ENCODE measurements around the gene PPARG.
"Not testable (repeated sequence)": the region's sequence is repeated elsewhere in the genome, so short reads cannot be mapped to it uniquely, and the experiment has no call there.

The PPARG gene

DNA sequence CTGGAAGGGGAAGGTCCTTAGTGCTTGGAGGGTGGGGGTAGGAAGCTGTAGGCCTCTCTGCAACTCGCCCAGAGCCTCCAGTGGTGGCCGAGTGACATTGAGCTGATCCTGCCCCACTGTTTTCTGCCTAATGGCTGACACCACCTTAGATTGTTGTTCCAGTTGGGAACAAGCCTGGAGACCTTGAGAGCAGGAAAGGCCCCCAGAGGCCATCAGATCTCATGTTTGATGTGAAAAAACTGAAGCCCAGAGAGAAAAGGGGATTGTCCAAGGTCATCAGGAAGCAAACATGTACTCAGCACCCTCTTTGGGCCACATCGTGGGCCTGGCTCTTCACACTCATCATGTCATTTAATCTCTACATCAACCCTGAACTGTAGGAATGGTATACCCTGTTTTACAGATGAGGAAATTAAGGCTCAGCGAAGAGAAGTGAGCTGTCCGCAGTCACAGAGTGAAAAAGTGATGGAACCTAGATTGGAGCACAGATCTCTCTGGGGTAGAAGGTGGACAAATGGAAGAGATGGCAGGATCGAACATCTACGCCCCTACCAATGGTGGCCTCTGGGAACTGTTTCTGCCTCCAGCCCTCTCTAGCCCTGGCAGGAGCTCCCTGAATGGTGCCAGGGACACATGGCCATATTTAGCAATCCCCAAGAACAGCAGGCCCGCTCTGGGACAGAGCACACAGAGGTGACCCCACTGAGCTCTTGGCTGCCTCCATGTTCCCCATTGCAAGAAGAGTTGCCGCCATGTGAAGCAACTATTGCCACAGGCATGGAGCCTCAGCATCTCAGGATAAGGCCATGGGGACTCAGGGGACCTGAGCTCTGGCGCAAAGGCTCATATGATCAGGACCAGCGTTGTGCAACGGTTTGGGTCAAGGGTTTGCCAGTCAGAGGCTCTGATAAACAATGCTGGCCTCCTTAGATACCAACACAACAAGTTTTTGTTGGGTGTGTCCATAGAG is 163.8 kb downstream of the PPARG start:
- TF ChIP-seq, protein P1, sequence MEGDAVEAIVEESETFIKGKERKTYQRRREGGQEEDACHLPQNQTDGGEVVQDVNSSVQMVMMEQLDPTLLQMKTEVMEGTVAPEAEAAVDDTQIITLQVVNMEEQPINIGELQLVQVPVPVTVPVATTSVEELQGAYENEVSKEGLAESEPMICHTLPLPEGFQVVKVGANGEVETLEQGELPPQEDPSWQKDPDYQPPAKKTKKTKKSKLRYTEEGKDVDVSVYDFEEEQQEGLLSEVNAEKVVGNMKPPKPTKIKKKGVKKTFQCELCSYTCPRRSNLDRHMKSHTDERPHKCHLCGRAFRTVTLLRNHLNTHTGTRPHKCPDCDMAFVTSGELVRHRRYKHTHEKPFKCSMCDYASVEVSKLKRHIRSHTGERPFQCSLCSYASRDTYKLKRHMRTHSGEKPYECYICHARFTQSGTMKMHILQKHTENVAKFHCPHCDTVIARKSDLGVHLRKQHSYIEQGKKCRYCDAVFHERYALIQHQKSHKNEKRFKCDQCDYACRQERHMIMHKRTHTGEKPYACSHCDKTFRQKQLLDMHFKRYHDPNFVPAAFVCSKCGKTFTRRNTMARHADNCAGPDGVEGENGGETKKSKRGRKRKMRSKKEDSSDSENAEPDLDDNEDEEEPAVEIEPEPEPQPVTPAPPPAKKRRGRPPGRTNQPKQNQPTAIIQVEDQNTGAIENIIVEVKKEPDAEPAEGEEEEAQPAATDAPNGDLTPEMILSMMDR (IDR thresholded peaks at IDR 0.05; ENCODE audit: borderline replicate concordance, control extremely low read depth, extremely low read depth, insufficient read depth, missing control alignments) = no peak
- in situ Hi-C loops (cut with MboI; ENCODE audit: low sequenced_read_pairs, unreplicated experiment) = no loop called here
- no peak for DNase-seq (ENCODE audit: low spot score)

DNA sequence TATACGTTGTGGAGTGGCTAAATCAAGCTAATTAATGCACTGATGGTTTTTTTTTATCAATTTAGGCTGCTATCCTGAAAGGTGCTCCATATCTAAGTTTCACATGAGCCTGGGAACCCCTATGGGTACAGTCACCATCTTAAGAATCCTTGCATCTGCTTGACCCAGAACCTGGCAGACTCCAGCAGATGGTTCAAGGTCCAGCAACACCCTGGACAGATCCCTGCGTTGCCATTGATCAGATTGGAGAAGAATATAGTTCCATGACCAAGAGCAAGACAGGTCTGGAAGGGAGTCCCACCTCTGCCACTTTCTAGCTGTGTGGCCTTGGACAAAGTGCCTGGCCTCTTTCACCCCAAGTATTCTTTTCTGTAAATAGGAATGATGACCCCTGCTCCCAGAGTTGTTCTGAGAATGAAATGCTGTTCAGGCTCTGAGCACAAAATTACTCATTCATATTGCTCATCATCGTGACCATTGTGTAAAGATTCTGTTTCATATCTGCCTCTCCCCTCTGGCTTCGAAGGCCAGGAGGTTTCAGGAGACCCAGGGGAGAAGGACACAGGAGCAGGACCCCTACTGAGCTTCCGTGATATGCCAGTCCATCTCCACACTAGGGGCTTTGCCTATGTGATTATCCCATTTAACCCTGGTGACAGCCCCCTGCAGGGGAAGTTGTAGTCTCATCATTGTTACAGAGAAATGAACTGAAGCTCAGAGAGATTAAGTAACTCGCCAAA is 165.4 kb downstream of the PPARG start:
- TF ChIP-seq, protein P1 (IDR thresholded peaks at IDR 0.05; ENCODE audit: borderline replicate concordance, control extremely low read depth, extremely low read depth, insufficient read depth, missing control alignments) = no peak
- no peak for DNase-seq (ENCODE audit: low spot score)
- in situ Hi-C loops (cut with MboI; ENCODE audit: low sequenced_read_pairs, unreplicated experiment) = no loop called here

DNA sequence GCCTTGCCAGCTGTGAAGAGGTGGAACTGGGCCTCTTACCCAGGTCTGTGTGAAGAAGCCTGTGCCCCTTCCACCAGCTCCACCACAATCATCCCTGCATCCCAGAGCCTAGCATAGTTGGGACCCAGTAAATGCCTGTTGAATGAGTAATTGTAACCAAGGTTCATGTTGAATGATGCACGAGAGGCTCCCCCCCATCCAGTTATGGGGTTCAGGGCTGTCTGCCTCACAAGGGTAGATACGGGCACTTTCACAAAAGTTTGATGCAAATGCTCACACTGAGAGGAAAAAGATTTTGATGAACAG is 165.9 kb downstream of the PPARG start:
- TF ChIP-seq, protein P1 (IDR thresholded peaks at IDR 0.05; ENCODE audit: borderline replicate concordance, control extremely low read depth, extremely low read depth, insufficient read depth, missing control alignments) = no peak
- in situ Hi-C loops (cut with MboI; ENCODE audit: low sequenced_read_pairs, unreplicated experiment) = no loop called here
- DNase-seq (ENCODE audit: low spot score) = no peak

DNA sequence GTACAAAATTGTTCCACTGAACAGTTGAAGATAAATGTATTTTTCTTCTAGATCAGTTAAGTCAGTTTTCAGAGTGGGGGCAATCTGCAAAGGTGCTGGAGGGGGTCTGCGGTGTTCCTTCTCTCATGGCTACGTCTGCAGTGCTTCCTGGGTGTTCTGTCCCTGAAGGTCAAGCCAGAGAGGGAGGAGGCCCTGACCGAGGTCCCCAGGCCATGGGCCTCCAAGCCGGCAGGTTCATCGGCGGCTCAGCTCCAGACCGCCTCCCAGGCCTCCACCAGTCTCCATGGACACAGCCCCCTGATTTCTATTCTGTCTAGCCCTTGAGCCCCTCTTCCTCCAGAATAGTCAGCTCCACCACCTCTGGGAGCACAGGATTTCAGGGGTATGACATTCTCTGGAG is 166.9 kb downstream of the PPARG start:
- no peak for DNase-seq (ENCODE audit: low spot score)
- in situ Hi-C loops (cut with MboI; ENCODE audit: low sequenced_read_pairs, unreplicated experiment) = no loop called here
- TF ChIP-seq, protein P1 (IDR thresholded peaks at IDR 0.05; ENCODE audit: borderline replicate concordance, control extremely low read depth, extremely low read depth, insufficient read depth, missing control alignments) = no peak

DNA sequence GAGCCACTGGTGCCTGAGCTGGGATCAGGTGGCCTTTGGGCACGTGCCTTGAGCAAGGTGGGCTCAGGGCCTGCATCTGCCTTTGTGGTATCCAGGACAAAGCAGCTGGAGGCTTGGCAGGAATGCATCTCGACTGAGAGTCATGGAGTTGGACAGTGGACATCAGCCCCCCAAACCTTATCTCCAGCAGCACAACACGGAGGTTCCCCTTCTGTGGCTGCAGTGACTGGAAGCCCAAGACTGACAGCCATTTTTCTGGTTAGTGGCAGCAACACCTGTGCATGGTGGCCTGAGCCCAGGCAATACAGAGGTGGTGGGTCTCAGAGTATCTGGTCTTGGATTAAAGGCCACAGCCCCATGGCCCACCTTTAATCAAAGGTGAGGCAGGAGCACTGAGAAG is 167.6 kb downstream of the PPARG start:
- TF ChIP-seq, protein P1 (IDR thresholded peaks at IDR 0.05; ENCODE audit: borderline replicate concordance, control extremely low read depth, extremely low read depth, insufficient read depth, missing control alignments) = no peak
- no peak for DNase-seq (ENCODE audit: low spot score)
- in situ Hi-C loops (cut with MboI; ENCODE audit: low sequenced_read_pairs, unreplicated experiment) = no loop called here

DNA sequence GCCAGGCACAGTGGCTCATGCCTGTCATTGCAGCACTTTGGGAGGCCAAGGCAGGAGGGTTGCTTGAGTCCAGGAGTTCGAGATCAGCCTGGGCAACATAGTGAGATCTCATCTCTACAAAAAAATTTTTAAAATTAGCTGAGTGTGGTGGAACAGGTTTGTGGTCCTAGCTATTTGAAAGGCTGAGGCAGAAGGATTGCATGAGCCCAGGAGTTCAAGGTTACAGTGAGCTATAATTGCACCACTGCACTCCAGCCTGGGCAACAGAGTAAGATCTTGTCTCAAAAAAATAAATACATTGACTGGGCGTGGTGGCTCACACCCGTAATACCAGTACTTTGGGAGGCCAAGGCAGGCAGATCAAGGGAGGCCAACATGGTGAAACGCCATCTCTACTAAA is 168.5 kb downstream of the PPARG start:
- in situ Hi-C loops (cut with MboI; ENCODE audit: low sequenced_read_pairs, unreplicated experiment); DNase-seq (ENCODE audit: low spot score): not testable (repeated sequence)

DNA sequence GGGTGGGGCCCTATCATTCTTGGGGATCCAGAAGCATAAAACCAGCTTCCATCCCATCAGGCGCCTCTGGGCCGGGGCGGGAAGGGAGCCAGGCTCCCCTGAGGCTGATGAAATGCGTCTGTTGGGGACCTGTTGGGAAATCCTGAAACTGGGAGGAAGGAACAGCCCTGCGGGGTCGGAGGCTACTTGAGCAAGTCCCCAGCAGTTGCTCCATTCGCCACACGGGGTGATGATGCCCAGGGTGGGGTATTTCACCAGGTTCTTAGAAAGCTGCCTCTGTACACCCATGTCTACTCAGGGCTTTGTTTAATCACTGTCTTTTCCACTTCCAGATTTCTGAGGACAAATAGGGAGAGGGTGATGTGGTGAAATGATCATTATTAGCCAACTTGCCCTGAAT is 170.0 kb downstream of the PPARG start:
- no peak for DNase-seq (ENCODE audit: low spot score)
- TF ChIP-seq, protein P1 (IDR thresholded peaks at IDR 0.05; ENCODE audit: borderline replicate concordance, control extremely low read depth, extremely low read depth, insufficient read depth, missing control alignments) = no peak
- in situ Hi-C loops (cut with MboI; ENCODE audit: low sequenced_read_pairs, unreplicated experiment) = no loop called here
